IMR-90 (cell line): Measurements from ENCODE around the gene NRXN2.

Experiments used
- RAD21 ChIP-seq: IDR thresholded peaks from 2 replicates; pipeline ENCODE4 v1.6.1; 2012; ENCODE audit warnings: low read length, improper control_type of control experiment
- SMC3 ChIP-seq: fragments of 150-350 bp; IDR thresholded peaks from 2 replicates; pipeline ENCODE4 v1.6.1; 2016; ENCODE audit warnings: low read depth, mild to moderate bottlenecking, antibody characterized with exemption, low read length, moderate library complexity
- TF ChIP-seq, protein P1 (sequence below): conservative IDR thresholded peaks from 2 replicates; pipeline ENCODE4 v1.5.1; 2012; ENCODE audit warnings: mild to moderate bottlenecking, low read depth, low read length, improper control_type of control experiment

- no peak for TF ChIP-seq SMC3
- TF ChIP-seq, protein P1, sequence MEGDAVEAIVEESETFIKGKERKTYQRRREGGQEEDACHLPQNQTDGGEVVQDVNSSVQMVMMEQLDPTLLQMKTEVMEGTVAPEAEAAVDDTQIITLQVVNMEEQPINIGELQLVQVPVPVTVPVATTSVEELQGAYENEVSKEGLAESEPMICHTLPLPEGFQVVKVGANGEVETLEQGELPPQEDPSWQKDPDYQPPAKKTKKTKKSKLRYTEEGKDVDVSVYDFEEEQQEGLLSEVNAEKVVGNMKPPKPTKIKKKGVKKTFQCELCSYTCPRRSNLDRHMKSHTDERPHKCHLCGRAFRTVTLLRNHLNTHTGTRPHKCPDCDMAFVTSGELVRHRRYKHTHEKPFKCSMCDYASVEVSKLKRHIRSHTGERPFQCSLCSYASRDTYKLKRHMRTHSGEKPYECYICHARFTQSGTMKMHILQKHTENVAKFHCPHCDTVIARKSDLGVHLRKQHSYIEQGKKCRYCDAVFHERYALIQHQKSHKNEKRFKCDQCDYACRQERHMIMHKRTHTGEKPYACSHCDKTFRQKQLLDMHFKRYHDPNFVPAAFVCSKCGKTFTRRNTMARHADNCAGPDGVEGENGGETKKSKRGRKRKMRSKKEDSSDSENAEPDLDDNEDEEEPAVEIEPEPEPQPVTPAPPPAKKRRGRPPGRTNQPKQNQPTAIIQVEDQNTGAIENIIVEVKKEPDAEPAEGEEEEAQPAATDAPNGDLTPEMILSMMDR = no peak
- no peak for TF ChIP-seq RAD21
These were observed 110.9 kb downstream of the NRXN2 start for GRCh38 chr11:64611869-64612646.
